Measurements from ENCODE around the gene SYK.

GRCh38 chr9:90903766-90904424 is 102.3 kb downstream of the SYK start:
- TF ChIP-seq CTCF (IDR thresholded peaks at IDR 0.05 in 4 of 5, conservative IDR thresholded peaks at IDR 0.05 in 1 of 5) = no peak
- TF ChIP-seq POLR2A (IDR thresholded peaks at IDR 0.05) = no peak
